Measurements from ENCODE around the gene MAST4.

The MAST4 gene

DNA sequence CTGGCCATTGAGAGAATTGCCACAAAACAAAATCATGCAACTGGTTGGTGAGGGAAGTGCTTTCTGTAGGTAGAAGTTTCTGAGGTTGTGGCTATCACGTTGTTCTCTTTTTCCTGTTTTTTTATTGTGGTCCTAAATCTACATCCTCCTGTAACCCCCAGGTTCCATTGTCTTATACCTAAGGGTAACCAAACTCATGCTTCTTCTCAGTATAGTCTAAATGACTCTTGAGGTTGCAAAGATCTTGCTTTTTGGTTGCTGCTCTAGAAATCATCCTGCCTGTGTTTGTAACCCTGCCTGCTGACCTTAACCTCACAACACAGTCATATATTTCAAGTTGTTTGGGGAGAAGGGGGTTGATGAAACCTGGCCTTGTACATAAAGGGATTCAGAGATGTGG, 327.3 kb downstream of the MAST4 start:
- DNase-seq: no peak

DNA sequence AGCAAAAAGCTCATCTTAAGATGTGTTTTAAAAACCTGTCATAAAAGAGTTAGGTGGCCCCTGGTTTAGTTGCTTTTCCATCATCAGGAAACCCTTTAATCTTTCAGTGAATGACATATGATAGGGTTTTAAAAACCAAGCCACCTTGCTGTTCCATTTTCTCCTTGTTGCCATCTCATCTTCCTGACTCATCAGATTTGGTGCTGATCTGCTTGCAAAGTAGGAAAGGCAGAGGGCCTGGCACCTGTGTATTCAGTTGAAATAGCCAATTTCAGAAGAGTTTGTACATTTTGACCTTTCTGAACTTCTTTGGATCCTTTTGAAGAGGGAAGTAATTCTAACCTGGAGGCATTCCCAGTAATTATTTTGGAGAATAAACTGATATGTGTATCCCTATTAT, 327.7 kb downstream of the MAST4 start:
- no peak for DNase-seq

DNA sequence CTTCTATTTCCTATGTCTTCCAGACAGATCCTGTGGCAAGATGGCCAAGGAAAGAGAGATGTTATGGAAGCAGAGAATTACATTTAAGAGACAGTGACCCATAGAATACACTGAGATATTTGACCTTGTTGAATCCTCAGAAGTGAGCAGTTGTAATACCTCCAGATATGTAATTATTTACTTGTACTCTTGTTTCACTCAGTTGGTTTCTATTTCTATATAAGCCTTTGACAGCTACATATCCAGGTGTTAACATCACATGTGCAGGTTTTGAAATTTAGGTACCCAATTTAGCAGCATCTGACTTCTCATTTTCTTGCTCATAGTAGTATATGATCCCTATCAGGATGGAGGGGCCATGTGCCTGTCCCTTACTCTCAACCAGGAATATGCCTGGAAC, 330.9 kb downstream of the MAST4 start:
- DNase-seq: no peak

DNA sequence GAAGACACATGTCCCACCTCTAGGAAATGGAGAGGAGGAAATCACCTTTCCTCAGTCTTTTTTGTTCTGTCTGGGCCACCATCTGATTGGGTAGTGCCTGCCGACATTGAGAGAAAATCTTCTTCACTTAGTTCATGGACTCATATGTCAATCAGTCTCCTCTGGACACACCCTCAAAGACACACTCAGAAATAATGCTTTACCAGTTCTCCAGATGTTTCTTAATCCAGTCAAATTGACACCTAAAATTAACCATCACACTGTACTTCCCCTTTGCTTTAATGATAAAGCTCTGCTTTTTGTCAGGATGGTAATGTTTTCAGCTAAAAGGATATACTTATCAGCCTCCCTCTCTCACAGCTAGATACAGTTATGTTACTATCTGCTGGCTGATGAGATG, 333.1 kb downstream of the MAST4 start:
- DNase-seq: no peak

DNA sequence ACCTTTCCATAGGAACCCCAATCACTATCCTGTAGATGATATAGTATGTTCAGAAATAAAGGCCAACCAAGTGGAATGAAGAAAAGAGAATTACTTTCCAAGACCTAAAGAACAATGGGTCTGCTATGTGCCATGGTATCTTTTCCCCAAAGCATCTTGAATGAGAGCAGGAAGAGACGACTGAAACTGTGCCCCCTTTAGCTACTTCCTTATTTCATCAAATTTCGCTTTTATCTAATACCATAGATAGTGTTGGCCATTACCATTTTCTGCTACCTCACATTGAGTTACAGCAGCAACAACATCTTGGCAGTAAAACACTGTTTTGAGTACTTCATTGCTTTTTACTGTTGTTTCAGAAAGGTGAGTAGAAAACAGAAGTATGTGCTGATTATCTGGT, 333.8 kb downstream of the MAST4 start:
- DNase-seq: no peak

DNA sequence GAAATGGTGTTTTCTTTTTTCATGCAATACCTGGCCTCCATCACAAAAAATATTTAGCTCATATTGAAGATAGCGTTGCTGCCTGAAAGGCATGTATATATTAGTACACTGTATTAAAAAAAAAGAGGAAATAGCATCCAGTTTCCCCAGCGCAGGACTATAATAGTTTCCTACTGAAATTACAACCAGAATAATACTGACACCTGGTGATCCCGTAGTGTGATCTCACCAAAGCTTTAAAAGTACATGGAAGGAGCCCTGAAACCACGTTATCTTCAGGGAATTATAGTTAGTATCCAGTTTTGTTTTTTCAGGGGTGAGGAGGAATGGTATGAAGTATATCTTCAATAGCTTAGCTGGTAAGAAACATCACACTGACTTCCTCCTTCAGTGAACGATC, 335.5 kb downstream of the MAST4 start:
- DNase-seq: no peak

DNA sequence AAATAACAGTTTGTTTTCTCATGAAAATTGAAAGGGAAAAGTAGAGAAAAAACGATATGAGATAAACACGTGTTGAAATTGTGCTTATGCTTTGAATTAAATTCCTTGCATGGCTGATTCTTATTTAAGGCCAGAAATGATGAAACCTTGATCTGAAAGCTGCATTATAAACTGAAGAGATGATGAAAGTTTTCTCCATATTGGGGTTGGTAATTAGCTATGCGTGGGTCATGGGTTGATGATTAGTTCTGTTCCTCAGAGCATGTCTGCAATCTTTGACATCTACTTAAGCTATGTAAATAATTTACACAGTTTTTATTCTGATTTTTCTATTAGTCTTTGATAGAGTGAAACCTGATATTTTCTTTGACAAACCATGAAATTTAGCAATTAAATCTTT, 336.3 kb downstream of the MAST4 start:
- no peak for DNase-seq

DNA sequence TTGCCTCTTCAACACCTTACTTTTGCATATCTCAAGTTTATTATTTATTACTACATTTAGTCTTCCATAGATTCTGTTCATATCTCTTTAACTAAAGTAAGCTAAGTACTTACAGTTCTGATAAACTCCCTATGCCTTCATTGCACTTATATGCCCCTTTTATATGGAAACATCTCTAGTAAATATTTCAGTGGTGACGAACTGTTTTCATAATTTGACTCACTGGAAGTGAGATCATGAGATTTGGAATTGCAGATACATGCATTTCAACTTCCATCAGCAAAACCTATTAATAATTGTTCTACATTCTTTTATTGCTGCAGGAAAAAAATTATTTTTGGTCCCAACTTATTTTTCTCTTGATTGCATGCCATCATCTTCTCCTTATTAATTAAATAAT, 336.9 kb downstream of the MAST4 start:
- DNase-seq: no peak

DNA sequence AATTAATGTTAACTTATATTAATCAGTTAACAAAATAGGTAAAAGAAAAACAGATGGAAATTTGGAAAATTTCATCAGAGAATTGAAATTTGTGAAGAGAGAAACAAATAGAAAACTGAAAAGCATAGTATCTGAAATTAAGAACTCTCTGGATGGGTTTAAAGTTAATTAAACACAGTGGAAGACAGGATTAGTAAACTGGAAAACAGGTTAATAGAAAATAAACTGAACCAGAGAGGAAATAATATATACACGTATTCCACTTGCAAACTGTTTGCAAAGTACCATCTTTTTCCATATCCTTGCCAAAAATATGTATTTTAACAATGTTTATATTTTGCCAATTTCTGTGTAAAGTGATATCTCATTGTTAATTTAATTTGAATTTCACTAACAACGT, 342.9 kb downstream of the MAST4 start:
- DNase-seq: no peak

DNA sequence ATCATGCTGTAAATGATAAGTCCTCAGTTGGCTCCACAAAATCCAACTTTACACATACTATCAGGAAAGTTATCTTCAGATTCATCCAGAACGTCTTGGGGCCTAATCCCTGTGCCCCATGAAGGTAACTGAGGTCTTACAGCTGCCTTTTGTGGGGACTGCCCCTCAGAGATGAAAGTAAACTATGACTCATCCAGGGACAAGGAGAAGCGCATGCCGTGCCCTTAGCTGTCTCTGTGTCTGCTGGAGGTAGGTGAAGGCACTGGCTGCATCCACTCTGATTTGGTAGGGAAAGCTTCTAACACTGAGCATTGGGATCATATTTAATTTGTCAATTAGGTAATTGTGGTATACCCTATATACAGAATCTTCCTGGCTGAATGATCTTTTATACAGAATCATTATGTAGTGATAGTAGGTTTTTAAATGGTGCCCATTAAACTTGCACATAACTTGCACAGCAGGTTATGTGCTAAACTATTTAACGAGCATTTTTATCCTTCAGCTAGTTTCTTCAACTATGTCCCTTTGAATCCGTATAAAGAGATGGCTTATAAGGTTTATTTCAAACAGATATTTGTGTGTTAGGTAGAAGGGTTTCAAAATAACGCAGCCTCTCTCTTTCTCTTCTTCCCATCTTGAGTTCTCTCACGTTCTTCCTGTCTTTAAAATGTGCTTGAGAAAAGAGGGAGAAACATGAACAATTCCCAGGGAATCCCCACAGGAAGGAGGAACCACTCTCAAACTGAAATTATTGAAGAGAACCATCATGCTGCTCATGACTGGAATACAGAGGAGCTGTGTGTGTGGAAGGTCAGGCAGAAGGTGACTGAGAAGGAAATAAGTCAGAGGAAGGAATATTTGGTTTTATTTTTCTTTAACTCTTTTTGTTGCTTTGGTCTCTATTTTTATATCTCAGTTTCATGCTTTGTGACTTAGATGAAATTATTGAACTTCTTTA, 349.5 kb downstream of the MAST4 start:
- DNase-seq: no peak

DNA sequence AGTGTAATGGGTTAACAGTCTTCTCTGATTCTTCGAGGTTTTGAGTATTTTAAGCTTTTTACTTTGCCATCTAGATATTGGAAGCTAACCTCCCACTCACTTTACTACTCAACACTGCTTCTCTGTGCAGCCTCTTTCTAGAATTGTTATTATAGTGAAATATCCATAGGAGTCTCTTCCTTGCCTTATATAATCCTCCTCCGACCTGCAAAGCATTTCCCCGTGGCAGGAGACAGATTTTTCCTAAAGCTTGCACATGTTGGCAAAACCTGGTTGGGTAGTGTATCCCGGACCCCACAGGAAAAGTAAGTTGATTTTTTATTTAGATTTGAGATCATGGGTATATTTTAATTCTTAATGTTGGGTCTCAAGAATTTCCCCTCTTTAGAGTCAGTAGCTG, 351.3 kb downstream of the MAST4 start:
- DNase-seq: no peak

DNA sequence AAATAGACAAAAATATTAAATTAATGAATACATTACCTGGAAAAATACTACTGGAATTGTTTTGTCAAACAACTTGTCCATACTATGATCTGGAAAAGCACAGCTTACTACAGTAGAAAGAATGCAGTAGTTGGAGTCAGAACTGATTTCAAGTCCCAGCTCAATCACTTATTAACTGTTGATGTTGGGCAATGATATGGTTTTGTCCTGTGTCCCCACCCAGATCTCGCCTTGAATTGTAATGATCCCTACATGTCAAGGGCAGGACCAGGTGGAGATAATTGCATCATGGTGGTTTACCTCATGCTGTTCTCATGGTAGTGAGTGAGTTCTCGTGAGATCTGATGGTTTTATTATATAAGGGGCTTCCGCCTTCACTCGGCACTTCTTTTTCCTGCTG, 352.9 kb downstream of the MAST4 start:
- no peak for DNase-seq

DNA sequence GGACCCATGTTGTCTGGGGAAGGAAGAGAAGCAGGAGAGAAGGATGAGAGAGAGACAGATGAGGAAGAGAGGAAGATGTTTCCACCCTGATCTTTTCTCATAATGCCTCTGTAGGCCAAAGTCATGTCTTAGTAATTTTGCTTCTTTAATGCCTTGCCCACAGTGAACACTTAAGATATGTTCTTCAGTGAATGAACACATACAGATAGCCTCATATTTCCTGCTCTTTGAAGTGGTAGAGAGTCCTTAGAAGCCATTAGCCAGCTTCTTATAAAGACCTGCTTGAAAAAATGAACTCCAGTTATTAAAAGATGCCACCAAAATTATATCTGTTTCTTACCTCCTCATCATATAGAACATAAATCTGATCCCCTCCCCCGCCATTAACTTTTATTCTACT, 356.0 kb downstream of the MAST4 start:
- DNase-seq: no peak

DNA sequence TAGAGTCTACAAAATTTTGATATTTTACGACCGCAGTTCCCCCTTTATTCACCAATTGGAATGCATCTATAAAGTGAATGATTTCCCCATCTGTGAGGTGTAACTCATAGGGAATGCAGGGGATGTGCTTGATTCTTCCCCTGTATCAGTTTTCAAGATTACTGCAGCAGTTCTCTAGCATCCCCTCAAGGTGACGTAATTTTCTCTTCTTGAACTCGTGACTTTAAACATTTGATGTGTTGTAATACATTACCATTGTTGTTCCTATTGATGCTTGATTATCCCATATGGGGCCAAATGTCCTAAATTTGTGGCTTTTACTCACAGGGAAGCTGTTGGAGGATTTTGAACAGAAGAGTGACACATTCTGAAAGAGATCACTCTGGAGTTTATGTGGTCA, 360.2 kb downstream of the MAST4 start:
- no peak for DNase-seq

DNA sequence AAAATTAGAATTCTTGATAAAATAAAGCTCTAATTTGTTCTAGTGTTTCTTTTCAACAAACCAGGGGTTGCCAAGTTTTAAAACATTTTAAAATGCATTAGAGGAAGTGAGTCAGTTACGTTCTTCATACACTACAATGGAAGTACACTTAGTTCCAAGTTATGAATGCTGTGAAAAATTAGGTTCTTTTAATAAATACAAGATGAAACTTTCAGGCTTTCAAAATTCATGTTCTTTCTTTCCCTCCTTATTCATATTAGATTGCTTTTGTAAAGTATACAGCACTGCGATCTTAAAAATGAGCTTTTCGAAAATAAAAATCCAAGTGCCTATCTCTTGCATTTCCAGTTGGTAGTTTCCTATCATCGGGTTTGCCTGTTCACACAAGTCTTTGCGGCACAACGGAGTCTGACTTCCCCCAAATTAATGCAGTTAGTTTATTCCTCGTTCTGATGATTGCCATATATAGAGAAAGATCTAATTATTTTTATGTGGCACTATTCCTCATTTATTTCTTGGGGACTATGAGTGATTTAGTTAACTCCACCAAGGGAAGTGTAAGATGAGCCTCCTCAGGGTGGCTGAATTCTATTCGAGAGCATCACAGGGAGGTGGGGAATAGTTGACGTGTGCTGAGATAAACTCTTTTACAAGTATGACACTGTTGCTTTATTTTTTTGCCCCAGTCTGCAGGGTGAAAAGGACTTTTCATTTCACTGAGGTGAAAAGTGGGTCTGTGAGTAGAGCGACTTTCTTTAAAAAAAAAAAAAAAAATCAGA, 362.2 kb downstream of the MAST4 start:
- DNase-seq: no peak

DNA sequence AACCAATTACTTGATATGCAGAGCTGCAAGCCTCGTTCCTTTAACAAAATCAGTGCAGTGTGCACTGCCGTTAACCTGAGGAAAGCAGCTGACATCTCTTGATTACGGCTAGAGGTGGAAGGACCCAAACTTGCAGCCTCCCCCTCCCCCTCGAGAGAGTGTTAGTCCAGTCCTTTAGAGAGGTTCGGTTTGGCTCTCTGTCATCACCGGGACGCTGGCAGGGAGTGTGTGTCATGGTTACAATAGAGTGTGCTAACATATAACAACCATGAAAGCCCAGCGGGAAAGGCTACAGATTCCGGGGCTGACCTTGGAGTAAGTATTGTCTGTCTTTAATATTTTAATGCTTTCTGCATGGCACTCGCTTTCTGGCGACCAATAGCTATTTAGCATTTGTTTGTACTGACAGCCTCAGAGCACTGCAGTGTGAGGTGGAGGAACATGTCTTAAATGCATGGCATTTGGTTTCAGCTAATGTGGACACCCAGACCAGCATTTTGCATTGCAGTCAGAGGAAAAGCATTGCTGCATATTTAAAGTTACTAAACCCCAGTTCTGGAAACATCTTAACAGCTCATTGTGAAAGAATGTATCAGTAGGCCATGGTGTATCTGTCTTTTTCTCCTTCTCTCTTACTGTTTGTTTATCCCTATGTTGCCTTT, 362.9 kb downstream of the MAST4 start:
- DNase-seq: no peak

DNA sequence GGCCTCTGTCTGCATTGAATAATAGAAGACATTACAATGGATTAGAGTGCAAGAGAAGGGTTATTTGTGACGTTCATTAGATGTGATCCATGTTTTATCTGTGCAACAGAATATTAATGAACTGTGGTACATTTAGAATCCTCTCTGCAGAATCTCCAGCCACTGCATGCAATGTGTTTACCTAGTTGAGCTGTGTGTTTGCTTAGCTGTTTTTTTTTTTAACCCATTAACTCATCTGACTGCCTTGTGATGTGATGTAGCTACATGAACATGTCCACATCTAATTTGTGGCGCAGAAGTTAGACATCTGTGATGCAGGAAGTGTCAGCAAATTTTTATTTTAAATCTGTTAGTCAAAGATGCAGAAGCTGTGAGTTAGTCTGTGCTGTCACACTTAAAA, 363.5 kb downstream of the MAST4 start:
- no peak for DNase-seq

DNA sequence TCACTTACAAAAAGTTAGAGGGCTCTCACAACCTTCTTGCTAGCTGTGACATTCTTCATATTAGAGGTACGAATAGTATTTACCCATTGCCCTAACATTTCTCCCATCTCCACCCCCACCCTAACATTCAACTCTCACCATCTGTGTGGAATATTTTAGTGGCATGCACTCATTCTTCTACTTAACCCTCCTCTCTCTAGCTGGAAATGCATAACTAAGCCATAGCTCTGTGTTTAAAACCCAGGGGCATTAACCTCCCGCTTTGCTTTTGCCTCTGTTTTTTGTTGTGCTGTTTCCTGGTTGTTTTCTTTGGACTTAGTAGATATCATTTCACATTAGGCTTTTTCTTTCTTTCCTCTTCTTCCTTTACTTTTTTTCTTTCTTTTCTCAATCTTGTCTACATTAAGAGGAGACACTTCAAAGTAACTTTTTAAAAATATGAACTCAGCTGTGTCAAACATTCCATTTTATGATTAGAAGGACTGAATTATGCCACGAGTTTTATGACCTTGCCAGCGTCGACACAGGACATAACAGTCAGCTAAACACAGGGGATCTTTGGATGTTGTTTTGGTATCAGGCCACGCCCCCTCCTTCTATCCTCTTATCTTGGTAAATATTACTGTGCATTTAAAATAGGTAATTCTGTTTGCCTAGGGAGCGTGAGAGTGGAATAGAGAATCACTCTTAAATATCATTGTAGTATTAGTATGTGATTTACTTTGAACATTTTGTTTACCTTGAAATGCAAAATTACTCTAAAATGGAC, 364.4 kb downstream of the MAST4 start:
- DNase-seq: no peak

DNA sequence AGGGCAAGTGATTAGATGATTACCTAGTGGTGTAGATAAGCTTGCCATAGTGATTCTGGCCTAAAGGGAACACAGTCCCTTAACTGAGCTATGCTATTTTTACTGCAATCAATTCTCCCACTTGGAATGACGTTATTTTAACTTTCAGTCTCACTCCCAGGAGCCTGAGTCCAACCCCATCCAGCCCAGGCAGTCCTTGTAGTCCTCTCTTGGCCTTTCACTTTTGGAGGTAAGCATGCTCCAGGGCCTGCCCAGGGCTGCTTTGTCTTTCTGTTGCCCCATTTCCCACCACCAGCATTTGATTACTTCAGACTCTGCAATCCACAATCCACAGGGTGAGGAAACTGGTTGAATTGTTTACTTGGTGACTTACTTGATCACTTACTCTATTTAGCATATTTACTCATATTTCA, 367.4 kb downstream of the MAST4 start:
- no peak for DNase-seq

DNA sequence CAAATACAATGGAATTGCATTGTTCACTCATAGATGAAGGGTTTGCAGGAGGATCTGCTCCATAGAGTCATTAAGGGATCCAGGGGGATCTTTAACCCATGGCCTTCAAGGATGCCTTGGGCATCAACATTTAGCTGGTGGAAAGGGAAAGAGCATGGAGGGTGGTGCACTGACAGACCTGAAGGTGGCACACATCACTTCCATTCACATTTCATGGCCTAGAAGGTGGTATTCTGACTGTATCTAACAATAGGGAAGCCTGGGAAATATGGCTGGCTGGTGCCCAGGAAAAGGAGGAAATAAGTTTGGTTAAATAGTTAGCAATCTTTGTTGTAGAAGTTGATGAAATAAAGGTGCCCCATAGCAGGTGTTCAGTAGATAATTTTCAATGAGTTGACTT, 370.2 kb downstream of the MAST4 start:
- no peak for DNase-seq

DNA sequence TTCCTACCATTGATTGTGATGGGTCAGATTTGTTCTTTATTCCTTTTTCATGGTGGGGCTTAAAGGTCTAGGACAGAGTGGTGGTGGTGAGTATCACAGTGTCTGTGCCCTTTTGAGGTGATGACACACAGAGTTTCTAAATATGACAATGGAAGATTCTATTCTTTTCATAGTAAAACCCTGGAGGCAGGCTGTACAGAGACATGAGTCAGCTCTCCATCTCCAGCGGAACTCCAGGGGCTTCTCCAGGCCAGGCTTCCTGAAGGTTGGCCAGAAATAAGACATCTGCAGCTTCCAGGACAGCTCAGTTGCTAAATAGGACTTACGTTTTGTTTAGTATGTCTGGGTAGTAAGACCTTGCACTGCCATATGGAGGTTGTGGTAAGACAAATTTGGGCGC, 370.9 kb downstream of the MAST4 start:
- DNase-seq: no peak

DNA sequence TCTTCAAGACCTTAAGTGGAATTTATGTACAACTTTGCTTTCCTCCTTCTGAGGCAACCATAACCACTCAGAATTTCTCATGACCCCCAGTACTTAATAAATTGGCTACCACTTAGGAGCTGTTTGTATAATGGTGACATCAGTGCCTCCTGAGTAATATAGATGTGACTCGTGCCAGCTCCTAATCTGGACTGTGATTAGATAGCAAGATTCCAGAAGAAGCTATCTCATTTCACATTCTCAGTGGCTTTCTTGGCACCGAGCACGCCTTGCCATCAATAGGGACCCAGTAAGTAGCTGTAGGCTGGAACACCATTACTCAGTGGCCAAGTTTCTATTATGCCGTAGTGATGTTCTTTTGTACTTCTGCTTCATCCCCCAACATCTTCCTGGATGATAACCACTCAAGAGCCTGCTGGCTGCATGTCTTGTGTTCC, 371.7 kb downstream of the MAST4 start:
- no peak for DNase-seq

DNA sequence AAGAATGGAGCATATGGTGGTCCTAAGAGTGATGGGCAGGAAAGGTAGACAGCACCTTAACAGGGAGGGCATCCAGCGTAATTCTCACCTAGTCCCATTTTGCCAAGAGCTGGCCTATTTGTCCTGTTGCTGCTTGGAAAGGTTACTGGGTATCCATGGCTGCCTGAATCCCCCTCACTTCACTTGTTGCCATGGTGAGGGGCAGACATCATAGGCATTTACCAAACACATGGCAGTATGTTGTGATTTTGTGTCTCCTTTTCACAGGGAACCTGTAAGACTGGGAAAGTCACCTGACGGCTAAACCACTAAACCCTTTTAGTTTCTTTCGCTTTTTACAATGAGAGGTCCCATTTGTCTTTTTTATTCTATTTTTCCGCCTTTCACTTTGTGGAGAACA, 373.3 kb downstream of the MAST4 start:
- DNase-seq: no peak
